ENCODE measurements around the gene MEMO1.
"Not testable (repeated sequence)": the region's sequence is repeated elsewhere in the genome, so short reads cannot be mapped to it uniquely, and the experiment has no call there.

GRCh38 chr2:31956934-31957333 lies 53.9 kb downstream of the MEMO1 start:
- TF ChIP-seq, protein P1, sequence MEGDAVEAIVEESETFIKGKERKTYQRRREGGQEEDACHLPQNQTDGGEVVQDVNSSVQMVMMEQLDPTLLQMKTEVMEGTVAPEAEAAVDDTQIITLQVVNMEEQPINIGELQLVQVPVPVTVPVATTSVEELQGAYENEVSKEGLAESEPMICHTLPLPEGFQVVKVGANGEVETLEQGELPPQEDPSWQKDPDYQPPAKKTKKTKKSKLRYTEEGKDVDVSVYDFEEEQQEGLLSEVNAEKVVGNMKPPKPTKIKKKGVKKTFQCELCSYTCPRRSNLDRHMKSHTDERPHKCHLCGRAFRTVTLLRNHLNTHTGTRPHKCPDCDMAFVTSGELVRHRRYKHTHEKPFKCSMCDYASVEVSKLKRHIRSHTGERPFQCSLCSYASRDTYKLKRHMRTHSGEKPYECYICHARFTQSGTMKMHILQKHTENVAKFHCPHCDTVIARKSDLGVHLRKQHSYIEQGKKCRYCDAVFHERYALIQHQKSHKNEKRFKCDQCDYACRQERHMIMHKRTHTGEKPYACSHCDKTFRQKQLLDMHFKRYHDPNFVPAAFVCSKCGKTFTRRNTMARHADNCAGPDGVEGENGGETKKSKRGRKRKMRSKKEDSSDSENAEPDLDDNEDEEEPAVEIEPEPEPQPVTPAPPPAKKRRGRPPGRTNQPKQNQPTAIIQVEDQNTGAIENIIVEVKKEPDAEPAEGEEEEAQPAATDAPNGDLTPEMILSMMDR (IDR thresholded peaks at IDR 0.05): not testable (repeated sequence)
- TF ChIP-seq POLR2A (IDR thresholded peaks at IDR 0.05): not testable (repeated sequence)
